NCI-H1048 (cell line): ENCODE data around the gene GPC1.

Source experiments
- DNase-seq: peaks from one replicate; lab custom pipeline; 2025; lab: John Stamatoyannopoulos, UW

Gene GPC1

DNA sequence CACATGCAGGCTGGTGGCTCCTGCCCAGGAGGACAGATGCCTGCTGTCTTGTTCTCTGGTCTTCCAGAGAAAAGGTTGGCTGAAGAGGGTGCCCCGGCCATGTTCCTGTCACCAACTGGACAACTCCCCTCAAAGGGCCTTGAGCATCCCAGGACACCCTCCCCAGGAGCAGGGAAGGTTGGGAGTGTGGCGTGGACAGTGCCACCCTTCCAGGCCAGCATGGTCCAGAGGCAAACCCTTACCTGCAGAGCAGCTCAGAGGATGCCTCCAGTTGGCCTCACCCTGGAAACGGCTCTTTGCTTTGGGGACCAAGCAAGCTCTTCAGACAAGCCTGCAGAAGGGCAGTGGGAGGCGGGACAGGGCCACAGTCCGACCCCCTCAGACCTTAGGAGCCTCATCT is 4.9 kb upstream of the GPC1 start:
- DNase-seq: no peak

DNA sequence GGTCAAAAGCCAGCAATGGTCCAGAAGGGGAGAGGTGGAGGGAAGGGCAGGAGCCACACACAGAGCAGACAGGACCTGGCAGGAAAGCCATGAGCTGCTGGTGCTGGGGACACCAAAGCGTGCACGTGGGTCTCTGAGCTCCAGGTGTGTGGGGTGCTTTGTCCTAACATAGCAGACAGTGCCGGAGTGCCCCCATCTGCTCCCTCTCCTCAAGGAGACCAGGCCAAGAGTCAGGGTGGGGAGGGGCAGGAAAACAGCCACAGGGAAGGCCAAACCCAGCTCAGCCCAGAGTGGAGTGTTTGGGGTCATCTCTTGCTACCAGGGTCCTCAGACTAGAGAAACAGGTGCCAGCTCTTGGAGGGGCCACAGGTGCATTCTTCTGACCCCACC is 4.2 kb upstream of the GPC1 start:
- DNase-seq: no peak

DNA sequence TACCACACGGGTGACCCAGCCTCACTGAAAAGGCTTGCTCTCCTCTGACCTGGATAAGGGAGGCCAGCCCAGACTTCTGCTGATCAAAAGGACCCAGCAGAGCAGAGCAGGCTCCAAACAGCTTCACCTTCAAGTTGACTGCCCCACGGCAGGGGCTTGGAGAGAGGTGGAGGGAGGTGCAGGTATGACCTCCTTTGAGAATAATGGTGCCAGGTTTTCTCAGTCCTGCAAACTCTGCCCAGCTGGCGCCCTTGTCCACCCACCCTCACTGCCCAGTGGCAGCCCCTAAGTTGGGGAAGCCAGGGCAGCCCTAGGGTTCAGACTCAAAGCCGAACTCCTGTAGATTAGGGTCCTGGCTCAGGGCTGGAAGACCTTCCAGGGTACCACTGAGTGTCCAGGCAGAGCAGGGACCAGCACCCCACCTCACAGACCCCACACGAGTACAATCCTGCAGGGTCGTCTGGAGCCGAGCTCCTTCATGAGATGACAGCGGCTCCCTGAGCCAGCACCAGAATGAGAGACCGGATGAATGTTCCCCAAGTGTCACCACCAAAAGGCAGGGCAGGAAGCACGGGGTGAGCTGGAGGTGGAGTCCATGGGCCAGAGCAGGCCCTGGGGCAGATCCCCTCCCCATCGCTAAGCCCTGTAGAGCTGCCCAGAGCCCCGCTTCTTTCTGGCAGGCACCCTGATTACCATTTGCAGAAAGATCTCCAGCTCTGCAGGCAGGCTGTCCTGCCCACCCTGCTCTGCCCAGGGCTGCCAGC is 3.6 kb upstream of the GPC1 start:
- DNase-seq: no peak

- DNase-seq: no peak
These were observed 3.0 kb upstream of the GPC1 start for GRCh38 chr2:240432430-240432819.

DNA sequence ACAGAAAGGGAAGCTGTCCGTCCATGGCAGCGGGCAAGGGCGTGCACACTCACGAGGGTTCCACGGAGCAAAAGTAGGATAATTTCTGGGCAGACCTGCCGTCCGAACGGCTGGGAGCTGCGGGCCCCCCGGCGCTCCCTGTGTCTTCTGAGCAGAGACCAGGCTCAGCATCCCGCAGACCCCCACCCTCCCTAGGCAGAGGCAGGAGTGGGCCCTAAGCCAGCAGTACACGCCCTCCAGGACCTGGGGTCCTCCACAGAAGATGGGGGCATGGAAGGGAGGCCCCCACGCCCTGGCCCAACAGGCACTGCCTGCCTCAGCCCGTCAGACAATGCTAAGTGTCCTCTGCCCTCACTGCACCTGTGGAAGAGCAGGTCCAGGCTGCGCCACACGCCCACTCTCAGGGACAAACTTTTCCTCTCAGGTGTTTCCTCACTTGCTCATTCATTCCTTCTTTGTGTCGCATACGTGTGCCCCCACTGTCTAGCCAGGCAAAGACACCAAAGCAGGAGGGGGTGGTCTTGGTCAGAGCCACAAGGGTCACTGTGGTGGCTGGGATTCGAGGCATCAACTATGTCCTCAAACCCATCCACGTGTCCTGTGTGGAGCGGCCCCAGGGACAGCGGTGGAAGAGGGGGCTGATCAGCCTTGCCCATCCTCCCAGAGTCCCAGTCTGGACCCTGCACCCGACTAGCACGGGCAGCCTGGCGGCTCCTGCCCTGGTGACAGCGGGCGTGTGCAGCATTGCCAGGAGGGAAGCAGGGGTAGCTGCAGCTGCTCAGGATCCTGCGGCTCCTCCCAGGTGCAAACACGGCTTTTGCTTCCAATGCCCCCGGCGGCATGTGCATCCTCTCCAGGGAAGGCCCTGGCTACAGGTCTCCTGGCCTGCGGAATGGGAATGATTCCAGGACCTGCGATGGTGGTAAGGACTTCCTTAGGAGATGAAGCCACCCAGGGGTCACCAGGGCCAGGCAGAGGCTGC is 2.4 kb upstream of the GPC1 start:
- DNase-seq: no peak

GRCh38 chr2:240433973-240434727 is 1.3 kb upstream of the GPC1 start:
- DNase-seq: no peak

DNA sequence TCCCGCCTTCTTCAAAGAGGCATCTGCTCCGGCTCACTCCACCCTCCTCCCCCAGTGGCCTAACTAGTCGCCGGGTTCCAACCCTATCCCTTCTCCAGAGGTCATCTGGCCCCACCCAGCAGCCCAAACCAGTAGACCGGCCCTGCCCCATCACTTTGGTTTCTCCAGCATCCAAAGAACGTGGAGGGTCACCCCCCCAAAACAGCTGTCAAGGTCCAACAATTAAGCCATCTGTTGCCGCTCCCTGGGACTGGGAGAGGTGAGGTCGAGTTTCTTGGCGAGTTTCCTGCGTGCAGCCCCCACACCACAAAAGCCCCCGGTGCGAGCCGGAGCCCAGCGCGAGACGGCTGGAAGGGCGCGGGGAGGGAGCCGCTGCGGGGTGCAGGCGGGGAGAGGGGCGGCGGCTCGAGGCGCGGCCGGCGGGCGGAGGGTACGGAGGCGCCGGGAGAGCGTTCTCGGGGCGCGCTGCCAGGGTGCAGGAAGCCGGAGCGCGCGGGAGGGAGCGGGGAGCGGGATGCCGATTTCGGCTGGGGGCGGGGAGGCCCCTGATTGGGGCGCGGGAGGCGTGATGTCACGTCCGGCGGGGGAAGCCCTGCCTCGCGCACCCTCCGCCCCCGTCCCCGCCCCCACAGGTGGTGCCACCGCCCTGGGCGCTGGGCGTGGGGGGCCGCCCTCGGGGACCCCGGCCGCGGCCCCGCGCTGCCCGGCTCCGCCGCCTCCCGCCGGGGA is 571 bp upstream of the GPC1 start:
- peak; percentile 82 for DNase-seq

DNA sequence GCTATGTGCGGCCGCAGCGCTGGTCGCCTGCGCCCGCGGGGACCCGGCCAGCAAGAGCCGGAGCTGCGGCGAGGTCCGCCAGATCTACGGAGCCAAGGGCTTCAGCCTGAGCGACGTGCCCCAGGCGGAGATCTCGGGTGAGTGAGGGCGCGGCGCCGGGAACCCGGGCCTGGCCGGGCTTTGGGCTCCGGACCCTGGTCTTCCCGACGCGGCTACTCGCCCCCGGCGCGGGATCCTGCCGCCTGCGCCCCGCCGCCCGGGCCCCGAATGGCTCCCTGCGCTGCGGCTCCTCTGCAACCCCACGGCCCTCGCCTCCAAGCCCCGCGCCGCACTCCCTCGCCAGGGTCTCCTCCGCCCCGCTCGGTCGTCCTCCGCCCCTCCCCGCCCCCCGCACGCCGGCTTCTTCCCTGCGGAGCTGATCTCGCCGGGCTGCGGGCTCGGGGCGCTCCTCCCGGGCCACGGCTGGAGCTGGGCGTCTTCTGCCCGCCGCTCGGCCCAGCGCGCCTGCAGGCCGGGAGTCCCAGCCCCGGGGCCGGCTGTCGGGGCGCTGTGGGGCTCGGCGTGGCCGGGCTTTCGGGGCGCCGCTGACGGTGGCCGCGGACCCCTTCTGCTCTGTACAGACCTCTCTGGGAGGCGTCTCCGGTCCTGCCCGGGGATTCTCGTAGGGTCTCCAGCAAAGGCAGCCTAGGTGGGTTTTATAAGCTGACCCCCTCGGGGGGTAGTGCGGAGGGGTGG is 652 bp downstream of the GPC1 start:
- no peak for DNase-seq

- no peak for DNase-seq
These were observed 1.5 kb downstream of the GPC1 start for GRCh38 chr2:240436683-240437550.

DNA sequence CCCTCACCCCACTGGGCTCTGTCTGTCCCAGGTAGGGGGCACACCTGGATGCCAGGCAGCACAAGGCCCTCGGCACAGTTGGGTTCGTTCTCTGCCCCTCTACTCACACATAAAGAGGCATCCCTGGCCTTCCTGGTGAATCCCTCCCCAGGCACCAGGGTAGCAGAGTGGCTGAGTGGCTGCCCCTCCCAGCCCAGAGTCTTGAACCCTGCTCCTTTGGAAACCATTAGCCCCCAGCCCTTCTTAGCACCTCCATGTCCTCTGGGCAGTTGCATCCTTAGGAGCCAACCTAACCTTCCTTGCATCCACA is 2.0 kb downstream of the GPC1 start:
- DNase-seq: no peak

DNA sequence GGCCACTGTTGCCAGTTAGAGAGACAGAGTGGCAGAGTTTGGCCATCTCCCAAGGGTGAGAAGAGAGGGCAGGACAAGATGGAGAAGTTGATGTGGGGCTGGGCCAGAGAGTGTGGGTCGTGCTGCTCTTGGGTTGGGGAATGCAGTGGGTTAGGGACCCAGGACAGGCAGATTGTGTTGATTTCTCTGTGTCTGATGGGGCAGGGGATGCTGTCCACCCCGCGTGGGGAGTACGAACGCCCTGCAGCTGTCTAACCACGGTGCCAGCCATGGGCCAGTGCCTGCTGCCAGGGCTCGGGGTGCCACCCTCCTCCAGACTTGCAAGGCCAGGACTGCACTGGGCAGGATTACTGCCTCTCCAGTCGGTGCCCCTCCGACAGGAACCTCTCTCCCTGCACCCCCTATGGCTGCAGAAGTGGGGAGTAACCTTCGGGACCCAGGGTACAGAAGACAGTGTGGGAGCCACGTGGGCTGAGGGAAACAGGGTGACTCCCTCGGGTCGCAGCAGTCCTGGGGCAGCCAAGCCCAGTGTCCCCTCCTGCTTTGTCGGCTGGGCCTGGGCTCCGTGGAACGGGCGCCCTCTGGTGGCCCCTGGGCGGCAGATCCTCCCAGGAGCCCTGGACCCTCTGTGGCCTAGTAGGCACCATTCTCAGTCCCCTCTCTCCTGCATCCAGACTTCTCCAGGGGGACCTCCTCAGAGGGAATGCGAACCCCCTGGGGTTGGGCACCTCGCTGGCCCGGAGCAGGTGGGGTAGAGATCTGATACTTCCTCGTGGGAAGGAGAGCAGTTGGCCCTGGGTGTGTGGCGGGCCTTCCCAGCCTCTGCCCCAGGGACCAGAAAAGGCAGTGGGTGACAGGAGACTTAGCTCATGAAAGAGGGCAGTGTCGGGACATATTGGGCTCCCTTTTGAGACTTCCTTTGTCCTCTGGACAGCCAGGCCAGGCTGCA is 2.7 kb downstream of the GPC1 start:
- peak; percentile 19 for DNase-seq

GRCh38 chr2:240438810-240439697 is 3.6 kb downstream of the GPC1 start:
- no peak for DNase-seq

DNA sequence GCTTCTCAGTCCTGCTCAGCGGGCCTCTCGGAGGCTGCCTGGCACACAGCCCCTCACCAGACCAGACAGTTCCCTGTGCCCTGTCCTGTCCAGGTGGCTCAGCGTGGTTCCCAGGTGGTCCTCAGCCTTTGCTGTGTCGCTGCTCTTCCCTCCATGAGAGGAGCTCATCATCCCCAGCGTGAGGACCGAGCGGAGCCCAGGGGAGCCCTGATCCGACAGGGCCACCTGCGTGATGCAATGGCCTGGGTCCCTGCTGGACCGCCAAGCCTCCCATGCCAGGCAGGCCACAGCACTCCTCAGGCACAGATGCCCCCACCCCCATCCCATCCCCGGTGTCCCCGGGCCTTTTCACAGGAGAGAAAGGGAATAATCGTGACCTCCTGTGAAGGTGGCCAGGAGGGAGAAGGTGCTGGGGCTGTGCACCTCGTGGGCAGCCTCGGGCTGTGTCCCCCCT is 4.3 kb downstream of the GPC1 start:
- no peak for DNase-seq

GRCh38 chr2:240440251-240440650 is 4.8 kb downstream of the GPC1 start:
- DNase-seq: no peak

- DNase-seq: no peak
These were observed 5.3 kb downstream of the GPC1 start for GRCh38 chr2:240440704-240441320.

DNA sequence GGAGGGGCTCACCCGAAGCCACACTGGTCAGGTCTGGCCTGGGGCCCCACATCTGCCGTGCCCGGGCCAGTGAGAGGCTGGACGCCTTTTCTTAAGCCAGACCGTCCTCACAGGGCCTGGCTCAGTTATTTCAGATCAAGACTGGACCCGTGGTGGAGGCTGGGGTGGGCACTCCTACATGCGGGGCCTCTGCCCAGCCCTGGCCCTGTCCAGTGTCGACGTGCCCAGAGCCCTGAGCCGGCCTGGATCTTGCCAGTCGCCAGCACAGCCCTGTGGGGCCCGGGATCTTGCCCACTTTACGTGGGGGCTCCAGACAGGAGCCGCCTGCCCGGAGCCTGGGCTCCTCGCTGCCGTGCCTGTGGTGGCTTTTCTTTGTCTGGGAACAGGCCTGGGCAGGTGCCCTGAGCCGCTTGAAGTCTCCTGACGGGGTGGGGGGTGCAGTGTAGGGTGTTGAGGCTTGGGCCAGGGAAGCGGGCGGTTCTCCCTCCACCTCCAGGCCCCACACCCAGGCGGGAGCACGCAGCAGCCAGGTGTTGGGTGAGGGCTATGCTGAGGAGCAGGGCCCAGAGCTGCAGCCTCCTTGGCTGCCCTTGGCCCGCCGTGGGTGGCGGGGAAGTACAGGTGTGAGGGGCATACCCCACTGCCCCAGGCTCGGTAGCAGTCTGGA is 6.0 kb downstream of the GPC1 start:
- DNase-seq: no peak

- DNase-seq: no peak
These were observed 6.5 kb downstream of the GPC1 start for GRCh38 chr2:240441993-240442411.
